ENCODE measurements around the gene C1orf105.

C1orf105 gene

DNA sequence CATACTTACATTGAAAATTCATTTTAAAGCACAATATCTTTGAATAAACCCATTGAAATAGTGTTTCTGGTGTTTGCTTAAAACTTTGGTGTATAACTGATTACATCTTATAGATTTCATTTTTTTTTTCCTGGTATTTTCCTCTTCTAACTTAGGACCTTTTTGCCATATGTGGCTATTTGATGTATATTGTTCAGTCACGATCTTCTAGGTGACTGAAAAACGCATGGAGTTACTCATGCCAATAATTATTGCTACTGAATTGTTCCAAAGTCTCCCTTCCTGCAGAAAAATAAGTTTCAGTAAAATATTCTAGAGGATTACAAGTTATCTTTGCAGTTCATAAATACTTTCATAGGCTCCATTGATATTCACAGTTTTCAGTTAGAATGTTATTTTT is 22.9 kb upstream of the C1orf105 start:
- no peak for DNase-seq

DNA sequence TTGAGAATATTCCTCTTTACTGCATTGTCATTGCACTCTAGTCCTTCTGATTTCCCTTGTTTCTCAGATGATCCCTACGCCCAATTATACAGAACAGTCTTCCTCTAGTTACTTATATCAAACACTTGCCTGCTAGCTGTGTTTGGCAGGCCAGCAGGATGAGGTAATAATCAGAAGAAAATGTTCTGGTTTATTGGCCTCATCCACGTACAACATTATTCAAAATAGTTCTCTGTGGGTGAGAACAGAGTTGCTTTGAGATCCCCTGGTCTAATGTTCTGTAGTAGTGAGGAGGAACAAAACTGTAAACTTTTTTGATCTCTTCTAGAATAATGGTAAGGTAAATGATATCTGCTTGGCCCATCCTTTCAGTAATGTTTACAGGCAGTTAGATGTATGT is 22.3 kb upstream of the C1orf105 start:
- no peak for DNase-seq

DNA sequence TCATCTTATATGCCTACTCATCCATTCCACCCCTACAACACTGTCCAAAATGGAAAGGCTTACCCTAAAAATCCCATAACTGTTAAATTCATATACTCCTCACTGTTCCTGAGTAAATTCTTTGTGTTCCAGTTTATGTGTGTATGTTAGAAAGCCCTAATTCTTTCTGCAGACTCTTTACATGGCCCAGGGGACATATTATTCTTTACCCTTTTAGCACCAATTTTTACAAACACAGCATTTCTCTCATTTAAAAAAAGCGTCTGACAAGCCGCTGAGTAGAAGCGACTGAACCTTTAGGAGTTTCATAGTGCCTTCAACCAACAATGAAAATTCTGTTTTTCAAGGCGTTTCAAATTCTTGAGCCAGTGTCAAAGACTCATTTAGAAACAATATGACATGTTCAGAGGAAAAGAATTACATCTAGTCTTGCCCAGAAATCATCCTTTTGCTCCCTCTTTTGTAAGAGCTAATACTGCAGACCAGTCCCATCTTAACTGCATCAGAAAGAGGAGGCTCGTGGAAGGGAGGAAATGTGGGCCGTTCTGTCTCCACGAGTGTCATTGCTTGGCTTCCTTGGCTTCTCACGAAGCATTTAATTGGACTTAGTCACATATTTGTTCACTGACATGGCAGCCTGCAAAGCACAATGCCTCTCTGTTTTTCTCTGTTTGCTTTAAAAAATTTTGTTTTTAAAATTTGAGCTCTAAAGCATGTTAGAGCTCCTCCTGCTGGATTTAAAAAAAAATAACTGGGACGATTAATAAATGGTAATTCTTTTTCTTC is 21.3 kb upstream of the C1orf105 start:
- DNase-seq = no peak

DNA sequence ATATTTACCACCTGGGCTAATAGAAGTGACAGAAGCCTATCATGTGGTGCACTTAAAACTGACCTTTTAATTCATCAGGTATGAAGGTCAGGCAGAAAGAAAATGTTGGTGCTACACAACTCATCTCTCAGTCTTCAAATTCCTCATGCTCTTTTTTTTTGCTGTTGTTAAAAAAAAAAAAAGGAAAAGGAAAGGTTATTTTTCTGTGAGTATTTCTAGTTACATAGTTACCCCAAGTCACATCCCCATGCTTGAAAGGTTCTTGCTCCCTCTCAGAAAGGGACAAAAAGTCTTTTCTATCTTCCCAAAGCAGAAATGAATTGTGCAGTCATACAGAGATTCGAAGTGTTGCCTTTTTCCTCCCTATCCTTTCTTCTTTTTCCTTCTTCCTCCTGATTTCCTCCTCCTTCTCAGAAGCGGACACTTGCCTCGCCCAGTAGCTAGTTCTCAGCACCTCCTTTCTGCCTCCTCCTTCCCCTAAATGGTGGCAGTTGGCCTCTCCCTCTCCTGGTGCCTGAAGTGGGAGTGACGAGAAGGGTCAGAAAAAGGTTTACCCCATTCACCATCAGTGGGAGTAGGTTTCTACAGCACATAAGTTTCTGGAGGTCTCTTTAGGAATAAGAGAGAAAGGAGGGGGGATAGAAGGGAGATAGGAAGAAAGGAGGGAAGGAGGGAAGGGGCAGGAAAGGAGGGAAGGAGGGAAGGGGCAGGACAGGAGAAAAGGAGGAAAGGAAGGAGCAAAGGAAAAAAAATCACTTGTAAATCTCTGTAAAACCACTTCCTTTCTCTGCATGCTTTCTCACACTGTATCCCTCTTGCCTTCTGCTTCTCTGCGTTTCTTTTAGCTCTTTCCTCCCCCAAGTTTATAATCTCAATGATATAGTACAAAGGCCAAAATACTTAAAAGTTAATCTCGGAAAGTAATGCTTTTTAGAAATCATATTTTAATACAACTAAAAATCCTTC is 20.4 kb upstream of the C1orf105 start:
- DNase-seq = no peak

DNA sequence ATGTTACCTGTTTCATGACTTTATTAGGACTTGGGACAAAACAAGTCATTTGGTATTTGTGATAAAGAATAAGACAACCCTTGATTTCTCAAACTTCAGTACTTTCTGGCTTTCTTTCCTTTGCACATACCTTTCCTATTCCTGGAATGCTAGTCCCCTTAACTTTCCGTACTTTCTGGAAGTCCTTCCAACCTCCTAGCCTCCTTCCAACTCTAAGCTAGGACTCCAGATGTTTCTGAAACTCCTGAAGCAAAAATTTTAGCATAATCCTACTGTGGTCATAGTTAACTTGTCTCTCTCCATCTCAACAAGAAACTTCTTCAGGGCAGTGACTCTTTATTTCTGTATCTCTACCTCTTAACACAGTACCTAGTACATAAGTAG is 19.8 kb upstream of the C1orf105 start:
- no peak for DNase-seq

DNA sequence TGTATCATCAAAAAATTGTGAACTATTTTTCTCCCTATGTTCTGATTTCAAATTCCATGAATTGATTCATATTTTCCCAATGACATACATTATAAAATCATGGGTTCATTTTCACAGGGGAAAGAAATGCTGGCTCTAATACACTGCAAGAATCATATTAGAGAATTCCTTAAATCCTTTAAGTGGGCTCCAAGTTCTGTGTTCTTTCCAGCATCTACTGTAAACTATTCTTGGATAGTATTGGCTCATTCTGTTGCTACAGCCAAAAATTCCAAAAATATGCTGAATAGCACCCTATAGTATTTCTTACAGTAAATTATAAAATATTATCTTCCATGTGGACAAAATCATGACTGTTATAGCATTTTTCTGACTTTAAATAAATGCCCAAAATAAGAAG is 19.0 kb upstream of the C1orf105 start:
- no peak for DNase-seq

DNA sequence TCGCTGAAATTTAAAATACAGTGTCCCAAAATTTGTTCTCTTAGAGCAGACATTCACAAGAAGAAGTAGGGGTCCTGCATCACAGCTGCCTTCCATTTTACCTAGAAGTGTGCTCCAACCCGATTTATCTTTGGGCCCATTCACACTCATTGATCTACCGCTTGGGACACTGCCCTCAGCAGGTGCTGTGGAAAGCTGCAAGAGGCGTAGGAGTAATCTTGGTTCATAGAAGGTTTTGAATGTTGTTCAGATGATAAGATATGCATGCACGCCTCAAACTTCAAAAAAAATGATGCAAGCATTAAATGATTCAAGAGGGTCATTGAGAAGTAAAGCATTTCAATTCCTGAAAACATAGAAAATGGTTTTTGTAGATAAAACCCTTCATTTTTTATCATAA is 18.6 kb upstream of the C1orf105 start:
- no peak for DNase-seq

DNA sequence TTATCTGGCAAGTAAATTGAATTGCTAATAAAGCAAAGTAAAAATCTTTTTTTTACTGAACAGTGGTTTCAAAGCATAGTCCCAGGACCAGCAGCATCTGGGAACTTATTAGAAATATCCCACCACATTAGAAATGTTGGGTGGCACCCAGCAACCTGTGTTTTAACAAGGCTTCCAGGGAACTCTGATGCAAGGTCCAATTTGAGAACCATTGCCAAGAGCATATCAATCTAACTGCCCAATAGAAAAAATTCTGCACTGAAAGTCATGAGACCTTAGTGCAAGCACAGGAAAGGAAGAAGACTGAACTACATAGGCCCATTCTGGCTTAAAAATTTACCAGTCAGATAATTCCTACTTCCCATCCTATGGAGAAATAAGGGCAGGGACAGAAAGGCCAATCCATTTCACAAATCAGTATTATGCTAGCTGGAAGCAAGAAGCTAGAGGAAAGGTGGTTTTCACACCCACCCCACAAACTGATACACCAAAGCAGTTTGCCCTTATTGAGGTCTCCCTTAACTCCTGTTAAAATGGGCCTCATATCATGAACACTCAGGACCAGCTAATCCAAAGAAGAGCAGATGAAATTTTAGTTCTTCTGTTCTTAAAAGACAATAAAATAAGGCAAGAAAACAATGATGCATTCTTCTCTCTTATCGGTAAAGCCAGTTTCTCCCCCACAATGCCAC is 17.5 kb upstream of the C1orf105 start:
- no peak for DNase-seq

DNA sequence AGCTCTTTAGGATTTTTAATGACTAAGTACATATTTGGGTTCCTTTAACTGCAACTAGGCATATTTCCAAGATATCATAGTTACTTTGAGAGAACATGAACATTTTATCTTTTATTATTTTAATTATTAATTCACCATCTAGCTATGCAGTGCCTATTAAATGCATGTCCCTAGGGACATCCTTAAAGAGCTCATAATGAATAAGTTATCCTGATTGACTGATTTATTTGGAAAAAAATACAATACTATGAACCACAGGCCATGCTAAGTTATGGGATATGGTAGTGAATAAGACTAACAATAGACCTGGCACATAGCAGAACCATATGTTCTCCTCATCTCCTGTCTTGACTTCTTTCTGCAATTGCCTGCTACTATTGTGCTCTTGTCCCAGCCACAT is 16.4 kb upstream of the C1orf105 start:
- DNase-seq = no peak

DNA sequence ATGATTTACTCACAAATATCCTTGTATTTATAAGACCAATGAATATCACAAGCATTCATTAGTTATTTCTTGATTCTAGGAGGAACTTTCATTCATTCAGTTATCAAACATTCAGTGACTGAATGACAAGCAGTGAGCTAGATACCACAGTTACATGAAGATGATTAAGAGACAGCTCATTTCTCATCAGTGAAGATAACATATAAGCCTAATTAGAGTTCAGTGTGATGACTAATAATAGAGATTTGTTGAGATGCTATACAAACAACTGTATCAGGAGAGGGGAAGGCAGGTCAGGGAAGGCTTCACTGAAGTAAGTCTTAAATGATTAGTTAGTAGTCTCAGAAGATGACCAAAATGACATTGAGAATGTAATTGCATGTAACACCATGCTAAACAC is 14.6 kb upstream of the C1orf105 start:
- DNase-seq = no peak

DNA sequence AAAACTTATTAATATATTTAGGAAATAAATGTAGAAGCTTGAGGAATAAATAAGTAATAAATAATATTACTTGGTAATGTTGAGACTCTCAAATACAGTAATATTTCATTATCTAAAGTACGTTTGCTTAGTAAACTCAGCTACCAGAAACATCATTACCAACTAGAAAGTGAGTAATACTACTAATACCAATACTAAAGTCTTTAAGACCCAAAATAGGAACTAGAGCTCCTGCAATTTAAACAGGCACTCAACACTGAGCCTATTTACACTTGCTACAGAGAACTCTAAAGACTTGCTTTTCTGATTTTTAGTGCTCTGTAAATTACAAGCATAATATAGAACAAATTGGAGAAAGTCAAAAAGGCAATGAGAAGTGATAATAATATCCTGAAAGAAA is 13.5 kb upstream of the C1orf105 start:
- DNase-seq = no peak

DNA sequence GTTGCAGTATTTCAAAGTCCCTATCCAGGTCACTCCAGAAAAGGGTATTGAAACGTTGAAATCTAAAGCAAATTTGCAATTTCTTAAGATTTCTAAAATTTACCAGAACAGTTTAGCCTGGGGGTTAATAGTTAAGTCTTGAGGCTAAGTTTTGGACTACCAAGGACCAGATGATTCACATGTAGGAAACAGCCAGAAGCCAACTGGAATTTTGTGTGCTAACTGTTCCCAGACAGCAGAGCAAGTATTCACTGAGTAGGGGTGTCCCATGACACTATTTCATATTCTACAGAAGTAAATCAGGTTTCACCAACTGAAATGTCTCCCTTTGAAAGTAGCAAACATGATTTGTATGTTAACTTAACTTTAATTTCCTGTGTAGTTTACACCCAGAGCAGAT is 11.5 kb upstream of the C1orf105 start:
- no peak for DNase-seq

DNA sequence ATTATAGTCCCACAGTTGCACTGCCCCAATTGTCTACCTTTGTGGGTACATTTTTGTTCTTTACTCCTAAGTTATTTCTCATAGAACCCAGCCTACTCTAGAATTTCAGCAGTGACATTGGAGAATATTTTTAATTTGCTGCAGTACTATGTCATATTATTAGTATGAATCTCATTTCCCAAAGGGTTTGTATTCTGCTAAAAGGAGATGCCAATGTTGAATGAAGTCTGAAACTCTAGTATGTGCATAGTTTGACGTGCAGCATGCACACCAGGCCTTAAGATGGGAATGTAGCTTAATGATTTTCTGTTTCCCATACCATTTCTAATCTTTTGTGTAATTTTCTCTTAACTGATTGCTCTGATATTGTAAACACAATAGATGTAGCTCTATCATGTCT is 10.5 kb upstream of the C1orf105 start:
- no peak for DNase-seq

DNA sequence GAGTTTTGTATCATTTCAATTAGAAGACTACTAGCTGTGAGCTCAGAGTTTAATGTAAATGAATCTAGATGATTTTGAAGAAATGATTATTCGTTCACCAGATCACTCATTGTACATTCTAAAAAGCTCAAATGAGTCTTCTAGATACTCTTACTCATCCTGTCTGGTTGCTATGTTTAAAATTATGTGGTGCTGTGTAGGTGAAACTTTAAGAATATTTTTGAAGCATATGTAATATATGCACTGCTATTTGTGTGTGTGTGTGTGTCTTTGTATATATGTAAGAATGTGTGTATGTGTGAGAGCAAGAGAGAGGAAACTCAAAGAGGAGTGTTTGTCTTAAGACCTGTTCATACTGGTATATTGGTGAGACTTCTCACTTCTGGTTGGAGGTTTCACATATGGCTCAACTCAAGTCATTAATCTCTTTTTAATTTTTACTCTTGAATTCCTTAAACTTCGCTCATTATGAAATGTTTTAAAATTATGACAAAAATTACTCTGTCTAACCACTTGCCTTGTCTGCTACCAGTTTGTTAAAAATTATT is 8.6 kb upstream of the C1orf105 start:
- DNase-seq = no peak

DNA sequence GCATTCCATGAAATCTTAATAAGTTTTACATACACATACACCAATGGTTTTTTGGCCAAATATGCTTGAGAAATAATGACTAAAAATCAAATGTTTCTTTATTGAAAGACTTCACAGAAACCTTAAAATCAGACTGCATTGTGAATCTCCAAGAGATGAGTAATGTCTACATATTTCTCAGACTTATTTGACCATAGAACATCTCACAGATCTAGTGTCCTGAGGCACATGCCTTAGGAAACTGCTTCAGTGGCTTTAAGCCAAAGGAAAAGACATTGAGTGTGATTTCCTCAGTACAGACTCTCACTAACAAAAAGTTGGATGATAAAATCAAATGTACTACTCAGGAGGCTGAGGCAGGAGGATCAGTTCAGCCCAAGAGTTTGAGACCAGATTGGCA is 6.2 kb upstream of the C1orf105 start:
- no peak for DNase-seq

DNA sequence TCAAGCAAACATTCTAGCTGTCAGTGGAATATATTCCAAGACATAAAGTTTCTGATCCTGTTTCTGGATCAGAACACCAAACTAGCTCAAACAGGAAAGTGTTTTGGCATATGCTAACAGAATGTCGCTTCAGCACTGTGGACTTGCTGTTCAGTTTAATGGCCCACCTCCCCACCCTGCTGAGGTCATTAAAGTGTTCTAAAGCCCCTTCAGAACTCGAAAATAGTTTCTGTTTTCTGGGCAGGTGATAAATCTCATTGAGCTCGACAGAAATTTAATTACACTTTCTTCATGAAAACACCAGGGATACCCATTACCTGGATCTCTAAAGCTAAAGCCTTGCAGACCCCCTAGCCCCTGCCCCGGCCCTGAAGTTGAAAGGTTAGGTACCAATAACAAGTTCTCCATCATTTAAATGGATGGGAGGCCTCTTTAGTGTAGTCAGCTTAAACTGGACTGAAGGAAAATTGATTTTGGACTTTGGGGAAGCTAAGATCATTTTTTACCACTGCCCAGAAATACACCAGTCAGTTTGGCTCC is 3.9 kb upstream of the C1orf105 start:
- no peak for DNase-seq

DNA sequence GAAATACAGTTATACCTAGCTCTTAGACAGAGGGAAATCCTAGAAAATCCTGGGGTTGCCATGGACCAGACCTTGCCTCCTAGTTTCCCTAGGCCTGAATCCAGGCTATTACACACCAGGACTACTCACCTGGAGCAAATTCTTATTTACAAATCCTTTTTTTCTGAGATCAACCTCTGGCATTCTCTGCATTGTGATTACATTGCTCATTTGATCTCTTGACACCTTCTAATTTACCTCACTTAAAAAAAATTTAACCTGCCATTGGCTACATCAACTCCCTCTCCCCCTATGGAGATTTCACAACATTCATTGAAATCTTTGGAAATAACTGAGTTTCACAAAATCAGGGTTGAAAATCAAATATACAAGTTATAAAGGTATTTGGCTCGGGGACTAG is 2.9 kb upstream of the C1orf105 start:
- DNase-seq = no peak

DNA sequence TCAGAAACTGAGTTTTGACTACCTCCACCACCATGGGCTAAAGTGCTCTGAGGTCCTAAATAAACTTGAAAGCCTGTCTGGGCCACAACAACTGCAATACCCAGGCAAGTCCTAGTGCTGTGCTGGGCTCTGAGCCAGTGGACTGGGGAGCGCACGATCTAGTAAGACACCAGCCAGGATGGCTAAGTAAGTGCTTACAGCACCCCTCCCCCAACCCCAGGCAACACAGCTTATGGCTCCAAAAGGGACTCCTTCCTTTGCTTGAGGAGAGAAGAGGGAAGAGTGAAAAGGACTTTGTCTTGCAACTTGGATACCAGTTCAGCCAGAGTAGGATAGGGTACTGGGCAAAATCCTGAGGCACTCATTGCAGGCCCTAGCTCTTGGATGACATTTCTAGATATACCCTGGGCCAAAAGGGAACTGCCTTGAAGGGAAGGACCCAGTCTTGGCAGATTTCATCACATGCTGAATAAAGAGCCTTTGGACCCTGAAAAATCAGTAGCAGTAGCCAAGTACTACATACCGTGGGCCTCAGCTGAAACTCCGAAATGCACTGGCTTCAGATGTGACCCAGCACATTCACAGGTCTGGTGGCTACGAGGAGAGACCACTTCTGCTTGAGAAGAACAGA is 1.6 kb downstream of the C1orf105 start:
- DNase-seq = no peak

DNA sequence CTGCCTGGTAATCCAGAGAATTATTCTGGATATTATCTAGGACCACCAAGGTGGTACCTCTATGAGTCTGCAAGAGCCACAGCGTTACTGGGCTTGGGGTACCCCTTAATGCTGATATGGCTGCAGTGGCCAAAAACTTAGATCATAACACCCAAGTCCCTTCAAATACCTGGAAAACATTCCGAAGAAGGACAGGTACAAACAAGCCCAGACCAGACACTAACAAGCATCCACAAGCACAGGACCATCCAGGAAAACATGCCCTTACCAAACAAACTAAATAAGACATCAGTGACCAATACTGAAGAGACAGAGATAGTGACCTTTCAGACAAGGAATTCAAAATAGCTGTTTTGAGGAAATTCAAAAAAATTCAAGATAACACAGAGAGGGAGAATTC is 2.9 kb downstream of the C1orf105 start:
- DNase-seq = no peak

DNA sequence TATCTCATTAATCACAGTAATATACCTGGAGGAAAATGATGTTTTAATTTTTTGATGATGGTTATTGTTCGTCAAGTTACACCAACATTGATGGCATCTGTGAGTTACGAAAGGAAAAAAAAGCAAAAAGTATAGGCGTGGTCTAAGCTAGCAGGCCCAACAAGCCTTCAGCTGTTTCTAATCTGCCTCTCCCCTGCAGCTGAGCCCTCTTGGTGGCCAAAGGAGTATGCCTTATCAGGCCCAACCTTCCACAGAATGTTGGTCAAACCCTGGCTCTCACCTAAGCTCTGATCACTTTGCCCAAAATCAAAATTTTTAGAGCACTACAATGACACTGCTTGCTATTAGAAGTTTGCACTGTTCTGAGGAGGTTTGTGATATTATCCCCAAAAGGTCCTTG is 4.9 kb downstream of the C1orf105 start:
- no peak for DNase-seq

DNA sequence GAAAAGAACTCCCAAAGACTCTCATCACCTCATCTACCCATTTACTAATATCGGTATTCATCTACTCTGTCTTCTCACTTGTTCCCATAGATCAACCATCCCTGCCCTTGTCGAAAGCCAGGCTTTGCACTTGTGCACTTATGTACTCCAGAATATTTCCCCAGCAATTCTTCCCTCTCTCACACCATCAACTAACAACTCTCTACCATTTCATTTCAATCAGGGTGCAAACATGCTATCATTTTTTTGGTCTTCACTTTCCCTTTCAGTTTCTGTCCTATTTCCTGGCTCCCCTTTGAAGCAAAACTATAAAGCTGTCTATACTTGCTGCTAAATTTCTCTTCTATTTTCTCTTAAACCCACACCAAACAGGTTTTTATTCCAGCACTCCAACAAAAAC is 6.7 kb downstream of the C1orf105 start:
- no peak for DNase-seq

DNA sequence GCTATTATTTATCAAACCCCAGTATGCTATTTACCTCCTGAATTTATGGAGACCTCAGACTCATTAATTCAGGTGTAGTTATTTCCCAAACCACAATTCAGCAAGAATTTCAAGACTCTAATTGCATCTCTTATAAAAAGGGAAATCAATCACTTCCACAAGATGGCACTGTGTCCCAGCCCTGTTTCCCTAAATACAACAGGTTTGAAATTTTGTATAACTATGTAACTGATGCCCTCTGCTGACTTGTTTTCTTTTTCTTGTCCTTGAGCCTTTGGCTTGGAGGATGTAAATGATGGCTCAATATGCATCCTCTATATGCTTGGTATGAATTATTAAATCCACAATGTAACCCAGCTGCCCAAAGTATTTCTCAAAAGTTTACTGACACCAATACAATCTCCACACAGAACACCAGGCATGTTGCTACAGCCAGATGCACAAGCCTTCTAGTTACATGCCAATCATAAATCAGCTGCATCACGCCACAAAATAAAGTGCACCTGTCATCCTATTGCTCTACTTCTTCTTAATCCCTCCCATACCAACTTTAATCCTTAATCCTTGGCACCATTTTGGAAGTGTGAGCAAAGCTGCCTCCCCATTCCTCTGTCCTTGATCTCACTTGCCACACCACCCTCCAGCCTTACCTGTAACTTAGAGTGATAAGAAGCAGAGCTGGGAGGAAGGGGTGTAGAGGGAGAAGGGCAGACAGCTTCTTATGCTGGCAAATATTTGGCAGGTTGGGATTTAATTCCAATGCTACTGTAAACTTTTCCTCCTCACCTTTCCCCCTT is 9.0 kb downstream of the C1orf105 start:
- no peak for DNase-seq
